OCI-M2 (cell line): Measurements from ENCODE around the gene TMEM131.
"Not testable (repeated sequence)": the region's sequence is repeated elsewhere in the genome, so short reads cannot be mapped to it uniquely, and the experiment has no call there.

ENCODE experiments used
- DNase-seq: peaks from one replicate; lab custom pipeline; 2025; ENCODE audit not compliant: unreplicated experiment; lab: John Stamatoyannopoulos, UW

TMEM131 gene

GRCh38 chr2:97958184-97958583, 37.6 kb downstream of the TMEM131 start:
- no peak for DNase-seq

GRCh38 chr2:97957432-97958183, 38.1 kb downstream of the TMEM131 start:
- DNase-seq: no peak

- DNase-seq: not testable (repeated sequence)
These were observed 39.0 kb downstream of the TMEM131 start for GRCh38 chr2:97956753-97957152.

GRCh38 chr2:97953853-97954252, 41.9 kb downstream of the TMEM131 start:
- no peak for DNase-seq

GRCh38 chr2:97952357-97952756, 43.4 kb downstream of the TMEM131 start:
- DNase-seq: no peak

- no peak for DNase-seq
These were observed 44.5 kb downstream of the TMEM131 start for GRCh38 chr2:97951155-97951680.

- DNase-seq: no peak
These were observed 45.2 kb downstream of the TMEM131 start for GRCh38 chr2:97950329-97951154.

- DNase-seq: no peak
These were observed 46.8 kb downstream of the TMEM131 start for GRCh38 chr2:97948926-97949325.

- no peak for DNase-seq
These were observed 50.0 kb downstream of the TMEM131 start for GRCh38 chr2:97945791-97946190.

- no peak for DNase-seq
These were observed 58.9 kb downstream of the TMEM131 start for GRCh38 chr2:97936881-97937280.

GRCh38 chr2:97936199-97936598, 59.5 kb downstream of the TMEM131 start:
- DNase-seq: no peak

GRCh38 chr2:97935719-97936161, 60.0 kb downstream of the TMEM131 start:
- no peak for DNase-seq

- DNase-seq: no peak
These were observed 62.6 kb downstream of the TMEM131 start for GRCh38 chr2:97932975-97933662.

GRCh38 chr2:97931858-97932225, 63.9 kb downstream of the TMEM131 start:
- DNase-seq: no peak

- DNase-seq: no peak
These were observed 64.5 kb downstream of the TMEM131 start for GRCh38 chr2:97931118-97931857.

- no peak for DNase-seq
These were observed 67.2 kb downstream of the TMEM131 start for GRCh38 chr2:97928591-97928990.

GRCh38 chr2:97926946-97927345, 68.8 kb downstream of the TMEM131 start:
- no peak for DNase-seq

GRCh38 chr2:97924194-97924593, 71.6 kb downstream of the TMEM131 start:
- DNase-seq: no peak

GRCh38 chr2:97919858-97920257, 75.9 kb downstream of the TMEM131 start:
- no peak for DNase-seq

GRCh38 chr2:97918818-97919217, 76.9 kb downstream of the TMEM131 start:
- no peak for DNase-seq

- DNase-seq: not testable (repeated sequence)
These were observed 78.1 kb downstream of the TMEM131 start for GRCh38 chr2:97917668-97918067.
